Skin epidermis (tissue), 12 donors: Measurements from ENCODE around the gene ANKRD65.
"Not testable (repeated sequence)": the region's sequence is repeated elsewhere in the genome, so short reads cannot be mapped to it uniquely, and the experiment has no call there.

Experiments
- H3K27ac ChIP-seq, 21 experiments: fragments of 200-600 bp; sonication (generic) in 11 of 21; one replicate each; pipeline ENCODE4 v1.5.0; 2020; ENCODE audit warnings: mild to moderate bottlenecking in 3 of 21, inconsistent platforms in 2 of 21, moderate library complexity in 2 of 21
- H3K4me3 ChIP-seq, 7 experiments: fragments of 200-600 bp; sonication (generic) in 2 of 7; one replicate each; pipeline ENCODE4 v1.5.0; 2020; ENCODE audit warnings: inconsistent platforms in 2 of 7, mild to moderate bottlenecking in 2 of 7, moderate library complexity in 1 of 7

ANKRD65 gene

GRCh38 chr1:1446631-1447030 is 25.6 kb upstream of the ANKRD65 start:
- not testable (repeated sequence) for H3K4me3 ChIP-seq, H3K27ac ChIP-seq

DNA sequence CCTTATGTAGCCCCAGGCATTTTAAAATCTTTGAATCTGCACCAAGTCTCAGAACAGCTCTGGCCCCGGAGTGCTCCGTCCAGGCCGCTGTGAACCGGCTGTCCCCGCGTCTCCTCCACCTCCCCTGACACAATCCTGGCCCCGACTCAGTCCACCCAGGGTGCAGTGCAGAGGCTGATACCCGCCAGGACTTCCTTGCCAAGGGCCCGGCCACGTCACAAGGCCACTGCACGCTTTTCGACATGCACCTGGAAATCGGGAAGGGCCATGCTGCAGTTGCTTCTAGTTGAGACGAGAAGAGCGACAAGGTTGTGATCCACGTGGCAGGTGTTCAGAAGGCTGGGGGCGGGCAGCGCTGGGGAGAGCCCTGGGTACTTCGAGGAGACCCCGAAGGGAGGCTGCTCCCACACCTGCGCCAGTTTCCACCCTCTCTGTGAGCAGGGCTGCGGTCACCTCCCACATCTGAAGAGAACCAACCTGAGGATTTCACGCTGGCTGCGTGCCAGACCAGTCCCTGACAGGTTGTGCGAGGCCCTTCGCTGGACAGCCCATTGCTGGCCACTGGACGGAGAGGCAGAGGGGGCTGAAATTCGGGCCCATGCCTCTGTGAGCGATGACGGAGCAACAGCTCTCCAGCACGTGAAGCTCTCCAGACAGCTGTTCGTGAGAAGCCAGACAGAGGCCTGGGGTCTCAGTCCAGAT is 21.1 kb upstream of the ANKRD65 start:
- Histone ChIP-seq H3K4me3 (no peak overlapping the region), H3K27ac (no peak overlapping the region)

- Histone ChIP-seq H3K4me3 (no peak overlapping the region), H3K27ac (no peak overlapping the region)
Observed at GRCh38 chr1:1441002-1441888, 20.2 kb upstream of the ANKRD65 start.

- Histone ChIP-seq H3K4me3 (no peak overlapping the region), H3K27ac (no peak overlapping the region)
Observed at GRCh38 chr1:1440262-1441001, 19.4 kb upstream of the ANKRD65 start.

- Histone ChIP-seq H3K27ac (no peak overlapping the region), H3K4me3 (no peak overlapping the region)
Observed at GRCh38 chr1:1439546-1440261, 18.6 kb upstream of the ANKRD65 start.

DNA sequence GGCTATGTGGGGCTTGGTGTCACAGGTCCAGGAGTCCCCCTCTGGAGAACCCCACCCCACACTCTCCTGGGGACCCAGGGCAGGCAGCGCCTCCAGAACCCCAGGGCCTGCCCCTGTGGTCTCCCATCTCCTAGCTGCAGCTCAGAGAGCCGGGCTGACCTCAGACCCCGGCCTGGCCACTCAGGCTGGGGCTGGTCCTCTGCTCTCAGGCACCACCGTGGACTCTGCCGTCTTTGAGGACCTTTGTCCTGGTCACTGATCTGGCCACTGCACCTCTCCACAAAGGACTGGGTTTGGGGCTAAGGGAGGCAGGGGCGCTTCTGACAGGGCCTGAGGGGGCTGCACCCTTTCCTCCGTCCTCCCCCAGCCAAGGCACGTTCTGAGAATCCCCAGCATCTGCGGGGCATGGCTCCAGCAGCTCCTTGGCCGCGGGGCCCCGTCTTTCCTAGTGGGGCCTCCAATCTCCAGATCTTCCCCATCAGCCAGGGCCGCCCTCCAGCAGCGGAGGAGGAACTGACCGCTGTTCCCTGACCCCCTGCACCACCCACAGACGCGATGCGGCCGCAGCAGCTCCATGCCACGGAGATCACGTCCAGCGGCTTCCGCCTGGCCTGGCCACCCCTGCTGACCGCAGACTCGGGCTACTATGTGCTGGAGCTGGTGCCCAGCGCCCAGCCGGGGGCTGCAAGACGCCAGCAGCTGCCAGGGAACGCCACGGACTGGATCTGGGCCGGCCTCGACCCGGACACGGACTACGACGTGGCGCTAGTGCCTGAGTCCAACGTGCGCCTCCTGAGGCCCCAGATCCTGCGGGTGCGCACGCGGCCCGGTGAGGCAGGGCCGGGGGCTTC is 17.7 kb upstream of the ANKRD65 start:
- Histone ChIP-seq H3K27ac (no peak overlapping the region), H3K4me3 (no peak overlapping the region)

- Histone ChIP-seq H3K4me3 (peak overlapping the region in 1 of 7 experiments; percentile 8), H3K27ac (no peak overlapping the region)
Observed at GRCh38 chr1:1437904-1438376, 16.9 kb upstream of the ANKRD65 start.

- H3K27ac ChIP-seq: no peak overlapping the region
- H3K4me3 ChIP-seq: peak overlapping the region in 5 of 7 experiments; percentile 37 to 59 (median 48)
Observed at GRCh38 chr1:1437033-1437903, 16.2 kb upstream of the ANKRD65 start.

DNA sequence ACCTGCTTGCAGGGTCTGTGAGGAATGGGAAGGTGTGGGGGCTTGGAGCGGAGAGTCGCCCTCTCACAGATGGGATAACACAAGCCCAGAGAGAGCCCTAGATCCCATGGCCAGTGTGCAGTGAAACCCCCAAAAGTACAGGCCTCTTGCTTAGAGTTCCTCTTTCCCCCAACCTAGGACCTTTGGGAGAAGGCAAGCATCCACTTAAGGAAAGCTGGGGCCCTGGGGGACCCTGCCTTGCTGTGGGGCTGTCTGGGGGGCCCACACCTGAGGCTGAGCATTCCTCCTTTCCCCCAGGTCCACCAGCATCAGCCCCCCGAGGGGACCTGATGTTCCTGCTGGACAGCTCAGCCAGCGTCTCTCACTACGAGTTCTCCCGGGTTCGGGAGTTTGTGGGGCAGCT is 15.6 kb upstream of the ANKRD65 start:
- Histone ChIP-seq H3K4me3 (peak overlapping the region in 6 of 7 experiments; percentile 37 to 59 (median 46)), H3K27ac (peak overlapping the region in 4 of 21 experiments; percentile 81 to 92 (median 88))

DNA sequence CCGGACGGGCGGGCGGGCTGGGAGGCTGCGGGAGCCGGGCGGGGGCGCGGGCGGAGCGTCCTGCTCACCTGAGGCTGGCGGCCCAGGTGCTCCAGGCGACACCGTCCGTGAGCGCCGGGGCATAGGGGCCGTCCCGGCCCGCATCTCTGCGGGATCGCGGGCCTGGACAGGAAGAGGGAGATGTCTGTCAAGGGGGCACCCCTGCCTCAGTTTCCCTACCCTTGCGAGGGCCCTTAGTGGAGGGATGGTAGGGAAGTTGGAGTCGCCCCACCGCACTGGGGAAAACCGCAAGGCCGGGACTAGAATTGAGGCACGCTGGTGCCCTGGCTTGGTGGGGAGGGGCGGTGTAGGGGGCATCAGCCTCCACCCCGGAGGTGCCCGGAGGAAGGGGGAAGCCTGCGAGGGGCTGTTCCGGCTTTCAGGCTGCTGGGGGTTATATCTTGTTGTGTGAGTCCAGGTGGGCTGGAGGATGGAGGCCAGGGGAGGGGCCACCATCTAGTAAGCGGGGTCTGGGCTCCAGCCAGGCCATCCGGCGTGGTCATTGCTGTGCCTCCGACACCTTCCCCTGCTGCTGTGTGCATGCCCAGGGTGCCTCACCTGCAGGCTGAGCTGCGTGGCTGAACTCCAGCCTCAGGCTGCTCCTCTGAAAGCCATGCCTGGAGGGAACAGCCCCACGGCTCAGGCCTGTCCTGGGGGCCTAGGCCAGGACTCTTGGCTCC is 15.0 kb upstream of the ANKRD65 start:
- Histone ChIP-seq H3K4me3 (peak overlapping the region; percentile 37 to 59 (median 44)), H3K27ac (peak overlapping the region in 17 of 21 experiments; percentile 20 to 92 (median 81))

DNA sequence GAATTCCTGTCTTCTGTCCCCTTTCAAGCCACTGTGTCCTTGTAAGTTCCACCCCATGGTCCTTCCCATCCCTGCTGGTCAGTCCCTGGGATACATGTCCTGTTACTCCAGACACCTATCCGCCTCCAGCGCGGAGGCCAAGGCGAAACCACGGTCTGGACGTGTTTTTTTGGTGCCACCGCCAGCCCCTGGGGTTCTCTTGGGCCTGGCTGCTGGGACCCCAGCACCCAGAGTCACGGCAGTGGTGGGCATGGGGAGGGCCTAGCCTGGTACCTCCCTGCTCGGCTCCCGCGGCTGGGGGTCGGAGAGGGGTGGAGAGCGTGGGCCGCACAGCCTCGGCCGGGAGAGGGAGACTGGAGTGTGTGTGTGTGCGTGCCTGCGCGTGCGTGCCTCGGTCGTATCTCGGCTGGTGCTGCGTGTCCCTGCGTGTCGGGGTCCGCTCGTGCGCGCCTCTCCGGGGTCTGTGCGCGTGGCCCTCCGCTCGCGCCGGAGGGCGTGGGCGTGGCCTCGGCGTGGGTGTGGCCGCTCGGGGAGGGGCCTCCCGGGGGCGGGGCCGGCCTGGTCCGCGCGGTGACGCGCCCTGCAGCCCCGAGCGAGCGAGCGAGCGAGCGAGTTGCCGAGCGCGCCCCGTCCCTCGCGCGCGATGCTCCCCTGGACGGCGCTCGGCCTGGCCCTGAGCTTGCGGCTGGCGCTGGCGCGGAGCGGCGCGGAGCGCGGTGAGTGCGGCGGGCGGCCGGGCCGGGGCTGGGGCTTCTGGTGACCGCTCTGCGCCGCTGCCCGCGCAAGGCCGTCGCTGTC is 14.2 kb upstream of the ANKRD65 start, which contains the start of gene VWA1:
TSS of gene VWA1 (plus strand) at position 585 of the 798 bp plus-strand sequence. CDS start at position 644, 59 bp downstream.
- peak within 1 kb of the TSS; percentile 37 to 59 (median 44) for H3K4me3 ChIP-seq
- peak within 1 kb of the TSS; percentile 20 to 95 (median 87) for H3K27ac ChIP-seq

DNA sequence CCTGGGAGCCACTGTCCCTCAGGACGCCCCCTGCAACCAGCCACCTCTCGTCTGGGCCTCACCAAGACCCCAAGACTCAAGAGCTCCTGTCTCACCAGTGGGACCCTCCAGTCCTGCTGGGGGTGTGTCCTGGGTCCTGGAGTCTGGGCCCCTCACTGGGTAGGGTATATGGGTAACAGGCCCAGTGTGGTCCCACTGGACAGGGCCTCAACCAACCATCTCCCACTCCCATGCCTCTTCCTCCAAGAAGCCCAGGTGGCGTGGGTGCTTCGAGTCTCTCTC is 13.7 kb upstream of the ANKRD65 start:
- peak overlapping the region in 4 of 7 experiments; percentile 2 to 59 (median 40) for H3K4me3 ChIP-seq
- peak overlapping the region; percentile 6 to 95 (median 87) for H3K27ac ChIP-seq

DNA sequence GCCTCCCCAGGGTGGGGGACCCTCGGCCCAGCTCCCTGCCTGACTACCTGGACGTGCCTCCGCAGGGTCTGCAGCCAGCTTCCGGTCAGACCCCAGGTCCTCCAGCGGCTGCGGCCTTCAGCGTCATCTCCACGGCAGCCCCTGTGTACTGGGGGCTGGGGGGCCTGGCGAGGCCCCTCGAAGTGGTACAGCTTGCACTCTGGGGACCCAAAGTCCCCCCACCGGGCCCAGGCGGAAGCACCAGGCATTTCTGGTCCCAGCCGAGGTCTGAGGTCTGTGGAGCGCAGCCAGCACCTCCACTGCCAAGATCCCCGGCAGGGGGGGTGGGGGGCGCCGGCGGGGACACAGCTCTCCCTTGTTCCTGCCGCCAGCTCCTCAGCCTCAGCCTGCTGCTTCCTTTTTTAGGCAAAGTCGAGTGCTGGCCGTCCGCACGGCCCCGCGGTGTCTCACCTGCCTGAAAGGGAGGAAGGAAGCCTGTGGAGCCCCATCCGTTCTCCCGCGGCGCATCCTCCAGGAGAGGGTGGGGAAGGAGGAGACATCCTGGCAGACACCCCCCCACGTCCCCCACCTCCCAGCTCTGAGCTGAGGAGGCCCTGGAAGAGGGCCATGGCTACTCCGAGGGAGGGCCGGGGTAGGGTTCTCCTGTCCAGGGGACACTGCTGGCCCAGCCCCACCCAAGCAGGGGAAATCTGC is 13.2 kb upstream of the ANKRD65 start:
- Histone ChIP-seq H3K4me3 (peak overlapping the region in 3 of 7 experiments; percentile 2 to 59 (median 37)), H3K27ac (peak overlapping the region; percentile 66 to 95 (median 87))

- Histone ChIP-seq H3K4me3 (peak overlapping the region in 2 of 7 experiments; percentile 1 to 6), H3K27ac (peak overlapping the region; percentile 66 to 95 (median 87))
Observed at GRCh38 chr1:1433804-1434130, 12.7 kb upstream of the ANKRD65 start.

GRCh38 chr1:1432951-1433803 is 12.1 kb upstream of the ANKRD65 start:
- H3K27ac ChIP-seq: peak overlapping the region; percentile 66 to 95 (median 87)
- peak overlapping the region in 1 of 7 experiments; percentile 6 for H3K4me3 ChIP-seq
